ENCODE measurements around the gene R3HCC1L.

GRCh38 chr10:98267069-98267893, 132.8 kb downstream of the R3HCC1L start:
- TF ChIP-seq, protein P1, sequence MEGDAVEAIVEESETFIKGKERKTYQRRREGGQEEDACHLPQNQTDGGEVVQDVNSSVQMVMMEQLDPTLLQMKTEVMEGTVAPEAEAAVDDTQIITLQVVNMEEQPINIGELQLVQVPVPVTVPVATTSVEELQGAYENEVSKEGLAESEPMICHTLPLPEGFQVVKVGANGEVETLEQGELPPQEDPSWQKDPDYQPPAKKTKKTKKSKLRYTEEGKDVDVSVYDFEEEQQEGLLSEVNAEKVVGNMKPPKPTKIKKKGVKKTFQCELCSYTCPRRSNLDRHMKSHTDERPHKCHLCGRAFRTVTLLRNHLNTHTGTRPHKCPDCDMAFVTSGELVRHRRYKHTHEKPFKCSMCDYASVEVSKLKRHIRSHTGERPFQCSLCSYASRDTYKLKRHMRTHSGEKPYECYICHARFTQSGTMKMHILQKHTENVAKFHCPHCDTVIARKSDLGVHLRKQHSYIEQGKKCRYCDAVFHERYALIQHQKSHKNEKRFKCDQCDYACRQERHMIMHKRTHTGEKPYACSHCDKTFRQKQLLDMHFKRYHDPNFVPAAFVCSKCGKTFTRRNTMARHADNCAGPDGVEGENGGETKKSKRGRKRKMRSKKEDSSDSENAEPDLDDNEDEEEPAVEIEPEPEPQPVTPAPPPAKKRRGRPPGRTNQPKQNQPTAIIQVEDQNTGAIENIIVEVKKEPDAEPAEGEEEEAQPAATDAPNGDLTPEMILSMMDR (IDR thresholded peaks at IDR 0.05): no peak
- no peak for TF ChIP-seq EZH2 (IDR thresholded peaks at IDR 0.05; ENCODE audit: borderline replicate concordance, insufficient read depth, low read depth, low read length, poor library complexity, severe bottlenecking)
